Epithelial cell of esophagus (primary cell): ENCODE data around the gene CCDC14.
"Not testable (repeated sequence)": the region's sequence is repeated elsewhere in the genome, so short reads cannot be mapped to it uniquely, and the experiment has no call there.

ENCODE experiments used
- DNase-seq: peaks from one replicate; pipeline ENCODE4 v3.0.0; 2010; ENCODE audit warnings: low read depth
- H3K4me3 ChIP-seq: 2 replicates; pipeline ENCODE4 v1.5.1; 2011; ENCODE audit warnings: mild to moderate bottlenecking, low read length, control low read depth
- TF ChIP-seq, protein P1 (sequence below): IDR thresholded peaks from 2 replicates; pipeline ENCODE4 v1.5.1; 2011; ENCODE audit warnings: low read depth, mild to moderate bottlenecking, low read length, control low read depth, inconsistent platforms; ENCODE audit not compliant: insufficient read depth; ENCODE audit errors: missing control alignments

The CCDC14 gene

DNA sequence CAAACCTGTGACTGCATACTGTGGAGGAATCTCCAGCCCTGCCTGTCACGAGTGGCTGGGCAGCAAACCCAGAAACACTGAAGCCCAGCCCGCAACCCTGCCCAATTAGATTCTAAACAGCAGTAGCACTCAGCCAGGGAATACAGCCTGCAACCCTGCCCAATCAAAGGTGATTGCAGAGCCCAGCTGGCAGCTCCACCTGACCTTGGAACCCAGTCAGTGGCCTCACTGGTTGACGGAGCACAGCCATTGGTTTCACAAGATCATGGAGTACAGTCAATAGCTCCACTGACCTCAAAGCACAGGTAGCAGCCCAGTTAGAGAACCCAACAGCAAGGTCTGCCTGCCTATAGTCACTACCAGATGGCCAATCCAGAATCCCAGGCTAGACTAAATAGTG lies 41.7 kb downstream of the CCDC14 start:
- DNase-seq, result no peak
- TF ChIP-seq, protein P1, sequence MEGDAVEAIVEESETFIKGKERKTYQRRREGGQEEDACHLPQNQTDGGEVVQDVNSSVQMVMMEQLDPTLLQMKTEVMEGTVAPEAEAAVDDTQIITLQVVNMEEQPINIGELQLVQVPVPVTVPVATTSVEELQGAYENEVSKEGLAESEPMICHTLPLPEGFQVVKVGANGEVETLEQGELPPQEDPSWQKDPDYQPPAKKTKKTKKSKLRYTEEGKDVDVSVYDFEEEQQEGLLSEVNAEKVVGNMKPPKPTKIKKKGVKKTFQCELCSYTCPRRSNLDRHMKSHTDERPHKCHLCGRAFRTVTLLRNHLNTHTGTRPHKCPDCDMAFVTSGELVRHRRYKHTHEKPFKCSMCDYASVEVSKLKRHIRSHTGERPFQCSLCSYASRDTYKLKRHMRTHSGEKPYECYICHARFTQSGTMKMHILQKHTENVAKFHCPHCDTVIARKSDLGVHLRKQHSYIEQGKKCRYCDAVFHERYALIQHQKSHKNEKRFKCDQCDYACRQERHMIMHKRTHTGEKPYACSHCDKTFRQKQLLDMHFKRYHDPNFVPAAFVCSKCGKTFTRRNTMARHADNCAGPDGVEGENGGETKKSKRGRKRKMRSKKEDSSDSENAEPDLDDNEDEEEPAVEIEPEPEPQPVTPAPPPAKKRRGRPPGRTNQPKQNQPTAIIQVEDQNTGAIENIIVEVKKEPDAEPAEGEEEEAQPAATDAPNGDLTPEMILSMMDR, result no peak

DNA sequence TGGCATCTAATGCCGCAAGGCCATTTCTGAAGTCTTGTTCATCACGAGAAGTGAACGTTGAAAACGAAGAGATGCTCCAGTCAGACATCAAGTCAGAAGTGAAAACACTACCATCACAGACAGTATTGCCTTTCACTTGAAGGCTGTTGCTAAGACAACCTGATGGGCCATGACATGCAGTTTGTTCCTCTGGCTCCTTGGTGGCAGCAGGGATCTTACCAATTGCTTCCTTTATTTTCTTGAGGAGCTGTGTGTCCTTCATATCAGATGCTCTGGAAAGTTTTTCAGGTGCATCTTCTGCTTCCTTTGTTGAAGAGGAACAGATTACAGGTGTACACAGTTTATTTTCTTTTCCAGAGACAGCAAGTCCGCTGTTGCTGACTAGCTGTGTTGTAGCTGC lies 46.2 kb downstream of the CCDC14 start:
- H3K4me3 ChIP-seq, result no peak overlapping the region
- DNase-seq, result no peak
- TF ChIP-seq, protein P1, result no peak

More for the DNA sequence above, 41.7 kb downstream of the CCDC14 start:
- no peak overlapping the region for H3K4me3 ChIP-seq

DNA sequence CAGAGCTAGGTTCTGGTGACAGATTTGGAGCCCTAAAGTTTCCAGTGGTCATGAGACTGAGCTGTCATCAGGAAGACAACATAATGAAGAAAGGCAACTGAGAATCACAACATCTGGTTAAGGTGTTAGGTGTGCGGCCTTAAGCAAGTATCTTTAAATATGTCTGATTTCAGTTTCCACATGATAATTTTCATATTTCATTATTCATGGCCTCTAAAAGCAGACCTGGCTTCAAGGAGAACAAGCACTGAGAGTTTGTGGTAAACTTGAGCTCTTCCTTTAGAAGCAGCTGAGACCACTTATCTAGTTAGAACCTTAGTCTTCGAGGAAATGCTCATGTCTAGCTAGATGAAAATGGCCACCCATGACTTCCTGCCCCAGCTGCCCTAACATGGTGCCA lies 51.2 kb downstream of the CCDC14 start:
- no peak for DNase-seq
- TF ChIP-seq, protein P1, result no peak
- no peak overlapping the region for H3K4me3 ChIP-seq

DNA sequence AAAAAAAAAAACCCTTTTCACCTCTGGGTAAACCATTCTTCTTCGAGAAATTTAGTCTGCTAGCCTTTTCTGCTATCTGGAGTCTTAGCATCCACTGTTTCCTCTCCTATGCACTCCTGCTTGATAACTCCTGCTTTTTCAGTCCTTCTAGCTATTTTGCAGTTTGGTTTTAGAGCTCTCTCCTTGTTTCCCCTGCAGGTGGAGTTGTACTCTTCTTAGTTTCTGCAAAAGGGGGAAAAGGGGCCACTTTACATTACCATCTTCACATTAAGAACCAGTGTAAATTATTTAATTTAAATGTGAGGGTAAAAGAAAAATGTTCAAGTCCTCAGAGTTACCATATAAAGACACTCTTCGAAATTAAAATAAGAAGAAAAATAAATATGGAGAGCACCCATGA lies 53.3 kb downstream of the CCDC14 start:
- H3K4me3 ChIP-seq, result no peak overlapping the region
- TF ChIP-seq, protein P1, result no peak
- DNase-seq, result no peak

DNA sequence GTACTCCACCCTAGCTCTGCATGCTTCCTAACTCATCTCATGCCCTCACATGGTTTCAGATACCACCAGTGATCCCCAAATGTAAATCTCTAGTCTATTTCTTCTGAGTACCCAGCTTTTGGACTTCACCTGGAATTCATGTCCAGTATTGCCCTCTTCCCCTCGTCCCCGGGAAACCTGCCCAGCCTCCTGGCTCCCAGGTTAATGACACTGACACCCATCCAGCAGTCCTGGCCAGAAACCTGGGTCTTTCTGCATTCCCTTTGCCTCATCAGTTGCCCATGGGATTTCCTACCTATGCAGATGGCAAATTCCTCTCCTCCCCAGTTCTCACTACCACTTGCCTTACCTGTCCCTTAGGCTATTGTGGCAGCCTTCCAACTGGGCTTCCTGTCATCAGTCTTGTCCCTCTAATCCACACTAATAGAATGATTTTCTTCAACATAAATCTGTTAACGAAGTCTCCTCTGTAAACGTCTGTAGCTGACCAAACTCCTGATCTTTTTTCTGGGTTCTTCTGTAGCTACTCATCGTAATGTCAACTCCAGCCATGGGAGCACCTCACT lies 61.6 kb downstream of the CCDC14 start:
- no peak overlapping the region for H3K4me3 ChIP-seq
- DNase-seq, result peak; percentile 51
- TF ChIP-seq, protein P1, result no peak

DNA sequence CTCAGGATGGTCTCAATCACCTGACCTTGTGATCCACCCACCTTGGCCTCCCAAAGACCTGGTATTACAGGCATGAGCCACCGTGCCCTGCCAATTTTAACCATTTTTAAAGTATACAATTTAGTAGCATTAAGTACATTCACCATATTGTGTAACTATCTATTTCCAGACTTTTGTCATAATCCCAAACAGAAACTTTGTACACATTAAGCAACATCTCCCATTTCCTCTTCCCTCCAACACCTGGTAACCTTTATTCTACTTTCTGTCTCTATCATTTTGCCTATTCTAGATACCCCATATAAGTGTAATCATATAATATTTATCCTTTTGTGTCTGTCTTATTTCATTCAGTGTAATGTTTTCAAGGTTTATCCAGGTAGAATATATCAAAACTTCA lies 68.0 kb downstream of the CCDC14 start:
- no peak for DNase-seq
- H3K4me3 ChIP-seq, result no peak overlapping the region
- TF ChIP-seq, protein P1, result no peak

DNA sequence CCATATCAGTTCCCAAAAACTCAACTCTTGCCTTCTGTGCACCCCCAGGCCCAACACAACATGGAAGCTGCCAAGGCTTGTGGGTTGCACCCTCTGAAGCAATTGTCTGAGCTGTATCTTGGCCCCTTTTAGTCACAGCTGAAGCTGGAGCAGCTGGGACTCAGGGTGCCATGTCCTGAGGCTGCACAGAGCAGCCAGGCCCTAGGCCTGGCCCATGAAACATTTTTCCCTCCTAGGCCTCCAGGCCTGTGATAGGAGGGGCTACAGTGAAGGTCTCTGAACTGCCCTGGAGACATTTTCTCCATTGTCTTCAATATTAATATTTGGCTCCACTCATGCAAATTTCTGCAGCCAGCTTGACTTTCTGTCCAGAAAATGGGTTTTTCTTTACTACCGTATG lies 68.8 kb downstream of the CCDC14 start:
- TF ChIP-seq, protein P1, result no peak
- no peak overlapping the region for H3K4me3 ChIP-seq
- no peak for DNase-seq

DNA sequence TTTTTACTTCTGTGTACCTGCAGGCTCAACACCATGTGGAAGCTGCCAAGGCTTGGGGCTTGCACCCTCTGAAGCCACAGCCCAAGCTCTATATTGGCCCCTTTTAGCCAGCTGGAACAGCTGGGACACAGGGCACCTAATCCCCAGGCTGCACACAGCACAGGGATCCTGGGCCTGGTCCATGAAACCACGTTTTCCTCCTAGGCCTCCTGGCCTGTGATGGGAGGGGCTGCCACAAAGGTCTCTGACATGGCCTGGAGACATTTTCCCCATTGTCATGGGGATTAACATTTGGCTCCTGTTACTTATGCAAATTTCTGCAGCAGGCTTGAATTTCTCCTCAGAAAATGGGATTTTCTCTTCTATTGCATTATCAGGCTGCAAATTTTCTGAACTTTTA lies 70.0 kb downstream of the CCDC14 start:
- not testable (repeated sequence) for DNase-seq, H3K4me3 ChIP-seq

DNA sequence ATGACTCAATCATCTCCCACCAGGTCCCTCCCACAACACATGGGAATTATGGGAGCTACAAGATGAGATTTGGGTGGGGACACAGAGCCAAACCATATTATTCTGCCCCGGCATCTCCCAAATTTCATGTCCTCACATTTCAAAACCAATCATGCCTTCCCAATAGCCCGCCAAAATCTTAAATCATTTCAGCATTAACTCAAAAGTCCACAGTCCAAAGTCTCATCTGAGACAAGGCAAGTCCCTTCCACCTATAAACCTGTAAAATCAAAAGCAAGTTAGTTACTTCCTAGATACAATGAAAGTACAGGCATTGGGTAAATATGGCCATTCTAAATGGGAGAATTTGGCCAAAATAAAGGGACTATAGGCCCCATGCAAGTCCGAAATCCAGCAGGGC lies 70.9 kb downstream of the CCDC14 start:
- DNase-seq, H3K4me3 ChIP-seq: not testable (repeated sequence)
